NCI-H1436 (cell line): Measurements from ENCODE around the gene CELSR2.
A peak's percentile ranks its signal among the peaks of the same experiment; 100 is the strongest.
"Not testable (repeated sequence)": the region's sequence is repeated elsewhere in the genome, so short reads cannot be mapped to it uniquely, and the experiment has no call there.

Source experiments
- DNase-seq: peaks from one replicate; lab custom pipeline; 2025; lab: John Stamatoyannopoulos, UW

Gene CELSR2

DNA sequence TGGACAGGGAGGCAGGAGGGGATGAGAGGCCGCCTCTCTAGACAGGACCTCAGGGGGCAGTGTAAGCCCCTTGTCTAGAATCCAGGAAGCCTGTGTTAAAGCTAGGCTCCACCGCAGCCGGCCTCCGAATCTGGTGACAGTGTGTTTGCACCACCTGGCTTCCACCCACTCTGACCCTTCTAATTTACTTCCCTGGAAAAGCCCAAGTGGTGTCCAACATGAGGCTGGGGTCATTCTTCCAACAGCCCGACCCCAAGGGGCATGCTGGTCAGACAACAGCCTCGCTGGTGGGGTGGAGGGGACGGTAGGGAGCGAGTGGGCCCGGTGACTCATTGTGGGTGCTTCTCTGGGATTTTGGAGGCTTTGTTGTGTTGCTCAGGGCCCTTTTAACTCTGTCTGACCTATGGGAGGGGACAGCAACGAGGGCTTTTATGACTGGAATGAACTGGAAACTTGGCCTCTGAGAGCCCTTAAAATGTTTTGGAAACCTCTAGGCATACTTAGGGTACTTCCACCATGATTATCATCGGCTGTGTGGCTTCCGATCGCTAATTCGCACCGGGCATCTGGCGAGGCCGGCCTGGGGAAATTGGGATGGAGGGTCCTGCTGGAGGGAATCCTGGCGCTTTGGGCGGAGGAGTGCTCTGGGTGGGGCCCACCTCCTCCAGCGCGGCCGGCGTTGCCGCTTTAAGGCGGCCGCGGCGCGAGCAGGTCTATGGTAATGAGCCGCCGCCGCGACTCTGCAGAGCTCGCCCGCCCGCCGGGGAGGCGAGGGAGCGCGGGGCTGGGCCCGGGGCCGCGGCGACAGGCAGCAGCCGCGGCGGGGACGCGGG lies at the start of gene CELSR2:
TSS of gene CELSR2 (plus strand) at position 743 of the 833 bp plus-strand sequence. CDS start 541 bp downstream, outside the sequence.
- peak; percentile 67 for DNase-seq

- no peak for DNase-seq
Measured at GRCh38 chr1:109199710-109200109, 49.6 kb upstream of the CELSR2 start.

DNA sequence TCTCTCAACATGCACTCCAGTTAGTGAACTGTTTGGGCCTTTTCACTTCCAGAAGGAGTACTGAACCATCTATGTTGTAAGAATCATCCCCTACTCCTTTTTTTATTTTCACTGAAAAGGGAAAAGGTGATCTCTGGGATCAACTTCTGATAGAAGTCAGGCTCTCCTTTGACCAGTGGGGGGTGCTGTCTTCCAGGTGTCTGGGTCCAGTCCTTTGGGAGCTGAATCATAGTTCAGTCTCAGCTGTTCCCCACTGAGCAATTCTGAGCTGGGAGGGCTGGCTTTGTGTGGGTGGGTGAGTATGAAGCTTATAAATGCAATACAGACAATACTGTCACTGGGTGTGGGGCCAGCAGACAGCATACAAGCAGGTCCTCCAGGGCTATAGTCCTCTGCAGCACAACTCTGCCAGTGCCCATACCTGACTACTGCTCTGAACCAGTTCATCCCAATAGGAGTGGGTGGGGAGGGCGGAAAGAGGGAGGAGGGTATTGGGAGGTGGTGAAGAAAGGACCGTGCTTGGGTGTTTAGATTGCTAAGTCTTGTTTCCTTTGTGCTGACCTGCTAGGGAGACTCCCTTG lies 48.1 kb upstream of the CELSR2 start:
- DNase-seq = peak; percentile 55

GRCh38 chr1:109204484-109204883 lies 44.9 kb upstream of the CELSR2 start:
- DNase-seq = no peak

- DNase-seq = no peak
Measured at GRCh38 chr1:109206339-109206738, 43.0 kb upstream of the CELSR2 start.

GRCh38 chr1:109207467-109208103 lies 41.8 kb upstream of the CELSR2 start:
- DNase-seq = no peak

GRCh38 chr1:109208394-109208793 lies 40.9 kb upstream of the CELSR2 start:
- no peak for DNase-seq

GRCh38 chr1:109208836-109209463 lies 40.4 kb upstream of the CELSR2 start:
- no peak for DNase-seq

- no peak for DNase-seq
Measured at GRCh38 chr1:109210058-109210457, 39.3 kb upstream of the CELSR2 start.

DNA sequence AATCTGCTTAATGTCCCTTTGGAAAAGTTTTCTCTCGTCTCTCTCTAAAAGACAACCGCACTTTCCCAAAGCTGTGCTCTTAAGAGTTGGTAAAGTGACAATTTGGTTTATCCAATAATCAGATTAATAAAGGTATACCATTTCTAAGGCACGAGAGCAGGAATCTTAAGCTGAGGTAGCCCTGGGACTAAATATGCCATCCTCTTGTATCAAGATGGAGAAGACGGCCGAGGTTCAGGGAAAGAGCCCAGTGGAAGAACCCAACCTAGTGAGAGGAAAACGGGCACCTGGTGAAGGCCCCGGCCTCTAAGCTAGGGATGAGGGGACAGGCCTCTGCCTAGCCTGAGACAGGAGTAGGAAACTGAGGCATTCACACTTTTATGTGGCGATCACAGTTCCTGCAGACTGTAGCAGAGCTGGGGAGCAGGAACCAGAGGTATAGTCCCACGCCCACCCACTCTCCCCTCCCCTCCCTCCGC lies 36.0 kb upstream of the CELSR2 start:
- no peak for DNase-seq

GRCh38 chr1:109213824-109214693 lies 35.3 kb upstream of the CELSR2 start, which contains the start of gene SARS1:
TSS of gene SARS1 (plus strand) at chr1:109213918. CDS start at chr1:109213993, 75 bp downstream.
- peak; percentile 86 for DNase-seq

- DNase-seq = peak; percentile 57
Measured at GRCh38 chr1:109214695-109215623, 34.4 kb upstream of the CELSR2 start.

DNA sequence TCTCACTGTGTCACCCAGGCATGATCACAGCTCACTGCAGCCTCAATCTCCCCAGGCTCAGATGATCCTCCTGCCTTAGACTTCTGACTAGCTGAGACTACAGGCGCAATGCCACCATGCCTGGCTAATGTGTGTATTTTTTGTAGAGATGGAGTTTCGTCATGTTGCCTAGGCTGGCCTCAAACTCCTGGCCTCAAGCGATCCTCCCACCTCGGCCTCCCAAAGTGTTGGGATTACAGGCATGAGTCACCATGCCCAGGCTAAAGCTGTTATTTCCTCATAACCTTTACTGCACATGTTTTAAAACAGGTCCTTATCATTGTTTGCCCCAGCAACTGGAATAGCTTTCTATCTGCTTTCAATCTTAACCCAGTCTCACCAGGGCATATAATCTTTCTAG lies 32.7 kb upstream of the CELSR2 start:
- no peak for DNase-seq

DNA sequence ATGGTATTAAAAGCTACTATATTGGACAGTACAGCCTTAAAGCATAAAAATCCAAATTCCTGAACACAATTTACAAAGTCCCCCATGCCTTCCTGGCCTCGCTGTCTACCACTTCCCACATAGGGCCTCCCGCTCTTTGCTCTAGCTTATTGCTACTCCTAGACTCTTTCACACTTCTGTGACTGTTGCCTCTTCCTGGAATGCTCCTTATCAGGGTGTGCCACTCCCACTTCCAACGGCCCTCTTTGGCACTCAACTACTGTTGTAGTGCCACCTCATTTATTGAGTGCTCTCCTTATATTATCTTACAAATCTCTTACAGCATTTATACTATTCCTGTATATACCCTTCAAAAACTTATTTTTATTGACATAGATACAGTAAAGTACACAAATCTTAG lies 30.8 kb upstream of the CELSR2 start:
- DNase-seq = no peak

- DNase-seq = not testable (repeated sequence)
Measured at GRCh38 chr1:109221201-109221600, 28.1 kb upstream of the CELSR2 start.

GRCh38 chr1:109225308-109225707 lies 24.0 kb upstream of the CELSR2 start:
- DNase-seq = no peak

GRCh38 chr1:109225711-109226445 lies 23.5 kb upstream of the CELSR2 start:
- no peak for DNase-seq

- DNase-seq = no peak
Measured at GRCh38 chr1:109228167-109228566, 21.2 kb upstream of the CELSR2 start.

GRCh38 chr1:109229531-109230127 lies 19.7 kb upstream of the CELSR2 start:
- no peak for DNase-seq
